GM23248 (cell line): Measurements from ENCODE around the gene LCN12. TPM values are rescaled to one million over a fixed set of nuclear protein-coding genes. Genes with fewer than 3 reads are reported as not detected.

ENCODE experiments used
- DNase-seq: peaks from one replicate; pipeline ENCODE4 v3.0.0-alpha.2; 2015
- H2AFZ ChIP-seq: fragments of 200-600 bp; sonication (generic); 2 replicates; pipeline ENCODE4 v1.6.1; 2016; ENCODE audit warnings: antibody characterized with exemption
- H3F3A ChIP-seq: fragments of 200-600 bp; sonication (generic); 2 replicates; pipeline ENCODE4 v1.6.1; 2016; ENCODE audit warnings: mild to moderate bottlenecking, antibody characterized with exemption, mixed run types; ENCODE audit not compliant: insufficient read depth
- H3K27ac ChIP-seq: fragments of 200-600 bp; sonication (generic); 2 replicates; pipeline ENCODE4 v1.5.1; 2016; ENCODE audit warnings: mild to moderate bottlenecking
- H3K27me3 ChIP-seq: fragments of 200-600 bp; sonication (generic); replicated peaks from 2 replicates; pipeline ENCODE4 v1.6.1; 2016; ENCODE audit warnings: mild to moderate bottlenecking; ENCODE audit not compliant: insufficient read depth
- H3K36me3 ChIP-seq: fragments of 200-600 bp; sonication (generic); 2 replicates; pipeline ENCODE4 v1.6.1; 2016; ENCODE audit warnings: low read depth, mild to moderate bottlenecking
- H3K4me1 ChIP-seq: fragments of 200-600 bp; sonication (generic); 2 replicates; pipeline ENCODE4 v1.6.1; 2016; ENCODE audit warnings: mild to moderate bottlenecking; ENCODE audit not compliant: insufficient read depth
- H3K4me2 ChIP-seq: fragments of 200-600 bp; sonication (generic); one replicate; pipeline ENCODE4 v1.6.1; 2016; ENCODE audit warnings: mild to moderate bottlenecking; ENCODE audit not compliant: unreplicated experiment
- H3K4me3 ChIP-seq: fragments of 200-600 bp; sonication (generic); 2 replicates; pipeline ENCODE4 v1.5.1; 2016; ENCODE audit warnings: mild to moderate bottlenecking
- H3K79me2 ChIP-seq: fragments of 200-600 bp; sonication (generic); 2 replicates; pipeline ENCODE4 v1.6.1; 2016; ENCODE audit warnings: mild to moderate bottlenecking; ENCODE audit not compliant: insufficient read depth
- H3K9ac ChIP-seq: fragments of 200-600 bp; sonication (generic); 2 replicates; pipeline ENCODE4 v1.6.1; 2016; ENCODE audit warnings: mild to moderate bottlenecking
- H3K9me2 ChIP-seq: fragments of 200-600 bp; sonication (generic); 2 replicates; pipeline ENCODE4 v1.6.1; 2016; ENCODE audit warnings: mixed run types, mild to moderate bottlenecking, moderate library complexity; ENCODE audit not compliant: insufficient read depth
- H3K9me3 ChIP-seq: fragments of 200-600 bp; sonication (generic); one replicate; pipeline ENCODE4 v1.6.1; 2017; ENCODE audit warnings: low read depth
- H4K20me1 ChIP-seq: fragments of 200-600 bp; sonication (generic); 2 replicates; pipeline ENCODE4 v1.6.0; 2016; ENCODE audit not compliant: insufficient read depth
- EZH2 ChIP-seq: fragments of 200-600 bp; sonication (generic); IDR thresholded peaks from 2 replicates; pipeline ENCODE4 v1.6.1; 2018; ENCODE audit warnings: antibody characterized with exemption, mild to moderate bottlenecking; ENCODE audit not compliant: insufficient read depth, poor library complexity, severe bottlenecking
- EZH2phosphoT487 ChIP-seq: fragments of 200-600 bp; sonication (generic); IDR thresholded peaks from 2 replicates; pipeline ENCODE4 v1.6.1; 2018; ENCODE audit warnings: antibody characterized with exemption, moderate library complexity, mild to moderate bottlenecking, low read depth; ENCODE audit not compliant: insufficient read depth
- WGBS, 2 experiments: methylation state at CpG; one replicate each; pipeline ENCODE4 v1.1.6; 2015 to 2017; ENCODE audit warnings: low lambda C conversion rate in 2 of 2, low coverage in 1 of 2; ENCODE audit errors: missing lambda C conversion rate in 2 of 2; 5-methylcytosine and 5-hydroxymethylcytosine counted together
- in situ Hi-C: fragments of 300-500 bp; cut with MboI; formaldehyde crosslinking; loops from 2 replicates; pipeline ENCODE4 v1.15.0; 2020
- polyA plus RNA-seq: library from polyadenylated mRNA; unstranded; fragments of >200 nt; fragmentation: Nextera tagmentation; extraction: Ambion mirVana; gene quantifications from 2 replicates; pipeline ENCODE4 v1.2.1, GENCODE V29; 2016
- total RNA-seq: library from RNA; depleted of rRNA; stranded (reverse); fragments of >200 nt; shearing (Covaris generic); gene quantifications from 2 replicates; pipeline ENCODE4 v1.2.3, GENCODE V29; 2014

Gene LCN12
- total and polyA plus RNA-seq, 2 experiments from 2014 or later: not detected

DNA sequence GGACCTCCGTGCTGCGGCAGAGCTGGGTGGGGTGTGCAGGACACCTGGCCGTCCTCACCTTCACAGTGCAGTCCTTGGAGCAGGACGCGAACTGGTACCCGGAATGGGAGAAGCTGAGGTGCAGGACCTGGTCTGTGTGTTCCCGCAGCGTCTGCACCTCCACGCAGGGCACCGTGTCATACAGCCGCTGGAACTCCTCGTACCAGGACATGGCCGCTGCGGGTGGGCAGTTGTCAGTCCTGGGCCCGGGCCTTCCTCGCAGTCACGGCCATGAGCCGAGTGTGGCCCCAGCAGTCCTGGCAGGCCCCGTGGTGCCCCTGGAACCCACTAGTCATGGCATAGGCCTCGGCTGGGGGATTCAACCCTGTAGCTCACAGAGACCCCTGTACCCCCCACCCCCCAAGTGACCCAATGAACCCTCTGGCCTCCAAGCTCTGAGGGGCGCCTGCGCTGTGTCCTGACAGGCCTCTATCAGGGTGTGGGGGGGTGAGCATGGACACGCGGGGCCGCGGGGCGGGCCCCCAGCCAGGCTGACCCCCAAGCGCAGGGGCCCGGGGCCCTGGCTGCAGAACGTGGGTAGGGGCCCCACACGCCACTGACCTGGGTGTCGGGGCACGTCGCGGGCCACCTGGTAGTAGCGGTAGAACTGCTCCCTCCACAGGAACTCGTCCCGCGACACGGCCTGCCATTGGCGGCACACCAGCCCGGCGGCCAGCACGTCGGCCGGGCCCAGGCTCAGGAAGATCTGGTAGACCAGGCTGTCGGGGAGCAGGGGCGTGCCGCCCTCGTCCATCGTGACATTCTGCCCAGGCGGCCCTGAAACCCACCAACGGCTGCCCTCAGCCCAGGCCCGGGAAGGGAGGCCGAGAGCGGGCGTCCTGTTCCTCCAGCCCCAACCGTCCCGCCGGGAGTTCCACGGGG lies 8.5 kb upstream of the LCN12 start:
- H3K4me1 ChIP-seq: no peaks in the 10 kb centered on the region
- H4K20me1 ChIP-seq: no peaks in the 10 kb centered on the region
- DNase-seq: peak; percentile 72
- TF ChIP-seq EZH2 (no peak), EZH2phosphoT487 (no peak)
- in situ Hi-C loops: no loop called here
- H3K9ac ChIP-seq: peak overlapping the region; percentile 91
- H3K4me2 ChIP-seq: peak overlapping the region; percentile 82
- H3K9me2 ChIP-seq: no peaks in the 10 kb centered on the region
- H3F3A ChIP-seq: 0 out of 2 replicates have a peak, but pooled peaks cover 5% of the 10 kb centered on the region
- H3K36me3 ChIP-seq: peaks cover 16% of the 10 kb centered on the region; the same call in 1 of the 2 replicates
- H3K27ac ChIP-seq: peak overlapping the region; percentile 79
- no peaks in the 10 kb centered on the region for H3K27me3 ChIP-seq
- peak overlapping the region; percentile 86 for H3K4me3 ChIP-seq
- H3K79me2 ChIP-seq: peaks cover 30% of the 10 kb centered on the region
- H2AFZ ChIP-seq: 0 out of 2 replicates have a peak overlapping the region, but pooled peaks have one; percentile 27
- 16 to 21% methylated on average over 45 to 55 of the region's 61 CpGs for WGBS, 2 experiments
- no peaks in the 10 kb centered on the region for H3K9me3 ChIP-seq

DNA sequence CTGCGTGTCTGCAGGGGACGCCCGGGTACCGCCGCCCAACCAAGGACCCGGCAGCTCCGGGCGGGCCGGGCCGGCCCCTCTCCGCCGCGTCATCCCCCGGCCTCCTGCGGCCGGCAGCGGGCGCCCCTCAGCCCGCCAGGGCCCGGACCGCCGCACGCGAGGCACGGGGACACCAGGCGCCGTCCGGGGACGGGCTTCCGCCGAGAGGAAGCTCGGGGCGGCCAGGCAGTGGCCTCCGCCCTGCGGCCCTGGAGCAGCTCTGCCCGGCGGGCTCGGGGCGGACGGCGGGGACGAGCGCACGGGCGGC lies 7.9 kb upstream of the LCN12 start:
- Histone ChIP-seq H3K9me2 (no peaks in the 10 kb centered on the region), H3K4me3 (peak overlapping the region; percentile 86), H3K36me3 (peaks cover 16% of the 10 kb centered on the region; the same call in 1 of the 2 replicates), H3K79me2 (peaks cover 30% of the 10 kb centered on the region), H3K9me3 (no peaks in the 10 kb centered on the region), H3K27me3 (no peaks in the 10 kb centered on the region), H3F3A (0 out of 2 replicates have a peak, but pooled peaks cover 1% of the 10 kb centered on the region), H3K4me1 (no peaks in the 10 kb centered on the region), H3K9ac (peak overlapping the region; percentile 91), H3K4me2 (peak overlapping the region; percentile 82), H3K27ac (peak overlapping the region; percentile 79), H4K20me1 (no peaks in the 10 kb centered on the region), H2AFZ (0 out of 2 replicates have a peak overlapping the region, but pooled peaks have one; percentile 27)
- in situ Hi-C loops: no loop called here
- 1% methylated on average over 25 to 27 of the region's 45 CpGs for WGBS, 2 experiments
- peak; percentile 86 for DNase-seq
- TF ChIP-seq EZH2: no peak
- TF ChIP-seq EZH2phosphoT487: no peak

GRCh38 chr9:136944519-136945332 lies 7.3 kb upstream of the LCN12 start, which contains the start of the genes C8G and FBXW5:
Gene C8G, plus strand, starts transcription at chr9:136945243. Its CDS starts 78 bp downstream, at chr9:136945321.
Gene FBXW5, minus strand, starts transcription at chr9:136944738. Its CDS starts 655 bp downstream, at chr9:136944083.
- peak within 1 kb of the TSS; percentile 82 for H3K4me2 ChIP-seq
- H3K27me3 ChIP-seq: no peaks in the 10 kb centered on the region
- peak; percentile 98 for DNase-seq
- peak within 1 kb of the TSS; percentile 86 for H3K4me3 ChIP-seq
- no peaks in the 10 kb centered on the region for H4K20me1 ChIP-seq
- H3K9ac ChIP-seq: peak within 1 kb of the TSS; percentile 91
- 9 to 11% methylated on average over 43 to 50 of the region's 74 CpGs for WGBS, 2 experiments
- no peaks in the 10 kb centered on the region for H3K4me1 ChIP-seq
- in situ Hi-C loops: no loop called here
- H2AFZ ChIP-seq: 0 out of 2 replicates have a peak within 1 kb of the TSS, but pooled peaks have one; percentile 27
- peak within 1 kb of the TSS; percentile 79 for H3K27ac ChIP-seq
- H3K79me2 ChIP-seq: peaks cover 30% of the 10 kb centered on the region
- TF ChIP-seq EZH2phosphoT487: no peak
- no peak for TF ChIP-seq EZH2
- H3F3A ChIP-seq: no peaks in the 10 kb centered on the region
- H3K36me3 ChIP-seq: peaks cover 16% of the 10 kb centered on the region; the same call in 1 of the 2 replicates
- no peaks in the 10 kb centered on the region for H3K9me2 ChIP-seq
- H3K9me3 ChIP-seq: no peaks in the 10 kb centered on the region
